Chondrocyte (in vitro differentiated cells): Measurements from ENCODE around the gene LRRC55. TPM values are rescaled to one million over a fixed set of nuclear protein-coding genes. Genes with fewer than 3 reads are reported as not detected.

Source experiments
- DNase-seq: peaks from one replicate; pipeline ENCODE4 v3.0.0; 2021; ENCODE audit warnings: mixed read lengths, low spot score
- H3K27ac Mint-ChIP-seq: one replicate; pipeline ENCODE4 v1.8.0; 2021; ENCODE audit warnings: mild to moderate bottlenecking, moderate library complexity, mixed read lengths; ENCODE audit not compliant: unreplicated experiment
- H3K27me3 Mint-ChIP-seq: 2 replicates; pipeline ENCODE4 v1.8.0; 2021; ENCODE audit warnings: low read depth, mixed read lengths
- H3K36me3 Mint-ChIP-seq: 2 replicates; pipeline ENCODE4 v1.8.0; 2021; ENCODE audit warnings: low read depth, mixed read lengths
- H3K4me1 Mint-ChIP-seq: 2 replicates; pipeline ENCODE4 v1.8.0; 2021; ENCODE audit warnings: low read depth, mild to moderate bottlenecking, mixed read lengths
- H3K4me3 Mint-ChIP-seq: one replicate; pipeline ENCODE4 v1.8.0; 2021; ENCODE audit warnings: mild to moderate bottlenecking, moderate library complexity, mixed read lengths; ENCODE audit not compliant: unreplicated experiment
- H3K9me3 Mint-ChIP-seq: 2 replicates; pipeline ENCODE4 v1.8.0; 2021; ENCODE audit warnings: low read depth, mixed read lengths
- total RNA-seq: library from RNA; stranded (reverse); gene quantifications from 3 replicates; pipeline ENCODE4 v1.2.1, GENCODE V29; 2021
- TF ChIP-seq, protein P1 (sequence below): fragments of 200-600 bp; sonication (generic); IDR thresholded peaks from 2 replicates; pipeline ENCODE4 v1.5.0; 2021; ENCODE audit warnings: antibody characterized with exemption, mild to moderate bottlenecking, moderate library complexity

Gene LRRC55
- total RNA-seq, 1 donor from 2014 or later, result not detected

- Mint-ChIP-seq H3K27ac (no peak overlapping the region), H3K9me3 (no peaks in the 10 kb centered on the region), H3K27me3 (peaks cover 20% of the 10 kb centered on the region), H3K4me1 (no peaks in the 10 kb centered on the region), H3K36me3 (no peaks in the 10 kb centered on the region), H3K4me3 (no peak overlapping the region)
- TF ChIP-seq, protein P1, sequence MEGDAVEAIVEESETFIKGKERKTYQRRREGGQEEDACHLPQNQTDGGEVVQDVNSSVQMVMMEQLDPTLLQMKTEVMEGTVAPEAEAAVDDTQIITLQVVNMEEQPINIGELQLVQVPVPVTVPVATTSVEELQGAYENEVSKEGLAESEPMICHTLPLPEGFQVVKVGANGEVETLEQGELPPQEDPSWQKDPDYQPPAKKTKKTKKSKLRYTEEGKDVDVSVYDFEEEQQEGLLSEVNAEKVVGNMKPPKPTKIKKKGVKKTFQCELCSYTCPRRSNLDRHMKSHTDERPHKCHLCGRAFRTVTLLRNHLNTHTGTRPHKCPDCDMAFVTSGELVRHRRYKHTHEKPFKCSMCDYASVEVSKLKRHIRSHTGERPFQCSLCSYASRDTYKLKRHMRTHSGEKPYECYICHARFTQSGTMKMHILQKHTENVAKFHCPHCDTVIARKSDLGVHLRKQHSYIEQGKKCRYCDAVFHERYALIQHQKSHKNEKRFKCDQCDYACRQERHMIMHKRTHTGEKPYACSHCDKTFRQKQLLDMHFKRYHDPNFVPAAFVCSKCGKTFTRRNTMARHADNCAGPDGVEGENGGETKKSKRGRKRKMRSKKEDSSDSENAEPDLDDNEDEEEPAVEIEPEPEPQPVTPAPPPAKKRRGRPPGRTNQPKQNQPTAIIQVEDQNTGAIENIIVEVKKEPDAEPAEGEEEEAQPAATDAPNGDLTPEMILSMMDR, result no peak
- no peak for DNase-seq
Measured at GRCh38 chr11:57143459-57143858, 38.3 kb upstream of the LRRC55 start.

DNA sequence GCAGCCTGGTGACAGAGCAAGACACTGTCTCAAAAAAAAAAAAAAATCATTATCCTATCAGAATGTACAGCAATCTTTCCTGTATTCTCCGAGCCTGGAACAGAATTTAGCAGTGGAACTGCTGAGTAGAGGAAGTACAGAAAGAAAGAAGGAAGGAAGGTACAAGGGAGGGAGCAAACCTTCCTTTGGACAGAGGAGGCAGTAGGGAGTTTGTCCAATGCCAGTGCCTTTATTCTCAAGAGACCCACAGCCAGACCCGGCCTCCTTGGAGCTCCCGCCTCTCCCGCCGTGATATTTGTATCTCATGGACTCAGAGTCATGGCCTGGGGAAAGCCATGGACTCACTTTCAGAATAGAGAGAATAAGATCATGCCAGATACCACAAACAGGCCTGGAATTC, 37.7 kb upstream of the LRRC55 start:
- DNase-seq, result no peak
- H3K4me1 Mint-ChIP-seq, result no peaks in the 10 kb centered on the region
- no peaks in the 10 kb centered on the region for H3K9me3 Mint-ChIP-seq
- no peak overlapping the region for H3K27ac Mint-ChIP-seq
- TF ChIP-seq, protein P1, result no peak
- H3K4me3 Mint-ChIP-seq, result no peak overlapping the region
- H3K27me3 Mint-ChIP-seq, result peaks cover 22% of the 10 kb centered on the region
- H3K36me3 Mint-ChIP-seq, result no peaks in the 10 kb centered on the region

GRCh38 chr11:57144531-57145320, 37.0 kb upstream of the LRRC55 start:
- no peaks in the 10 kb centered on the region for H3K9me3 Mint-ChIP-seq
- TF ChIP-seq, protein P1, result no peak
- no peak overlapping the region for H3K27ac Mint-ChIP-seq
- no peak for DNase-seq
- no peak overlapping the region for H3K4me3 Mint-ChIP-seq
- H3K27me3 Mint-ChIP-seq, result peaks cover 24% of the 10 kb centered on the region
- no peaks in the 10 kb centered on the region for H3K4me1 Mint-ChIP-seq
- H3K36me3 Mint-ChIP-seq, result no peaks in the 10 kb centered on the region

DNA sequence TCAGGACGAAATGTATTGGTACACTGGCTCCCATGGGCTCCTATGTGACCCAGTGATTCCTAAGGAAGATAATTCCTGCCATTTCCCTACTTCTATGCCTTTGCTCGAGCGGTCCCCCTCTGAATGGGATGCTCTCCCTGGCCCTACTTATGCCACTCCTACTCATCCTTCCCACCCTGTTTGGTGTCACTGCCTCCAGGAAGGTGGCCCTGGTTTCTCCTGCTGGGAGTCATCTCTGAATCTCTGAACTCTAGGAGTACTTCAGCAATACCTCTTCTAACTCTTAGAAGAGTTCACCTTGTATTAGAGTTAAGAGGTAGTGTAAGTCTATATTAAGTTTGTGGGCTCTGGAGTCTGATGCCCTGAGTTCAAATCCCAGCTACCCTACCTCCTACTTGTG, 35.5 kb upstream of the LRRC55 start:
- Mint-ChIP-seq H3K9me3 (no peaks in the 10 kb centered on the region), H3K4me3 (no peak overlapping the region), H3K27ac (no peak overlapping the region), H3K4me1 (no peaks in the 10 kb centered on the region), H3K36me3 (no peaks in the 10 kb centered on the region), H3K27me3 (peaks cover 24% of the 10 kb centered on the region)
- TF ChIP-seq, protein P1, result no peak
- no peak for DNase-seq

DNA sequence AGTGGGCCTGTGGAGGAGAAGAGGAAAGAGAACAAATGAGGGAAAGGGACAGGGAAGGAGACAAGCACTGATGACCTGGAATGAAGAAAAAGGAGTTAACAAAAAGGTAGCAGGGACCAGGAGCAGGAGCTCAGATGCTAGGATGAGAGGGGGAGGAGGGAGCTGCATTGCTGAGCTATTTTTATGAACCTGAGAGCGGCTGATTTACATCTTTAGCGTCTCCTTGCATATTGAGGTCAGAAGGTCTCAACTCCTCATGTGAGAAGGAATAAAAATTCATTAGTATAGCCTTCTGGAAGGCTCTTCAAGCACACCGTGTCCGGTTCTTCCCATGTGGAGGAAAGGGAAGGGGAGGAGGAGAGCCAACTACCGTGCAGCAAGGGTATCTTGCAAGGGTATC, 33.1 kb upstream of the LRRC55 start:
- H3K27me3 Mint-ChIP-seq, result peaks cover 27% of the 10 kb centered on the region
- H3K36me3 Mint-ChIP-seq, result no peaks in the 10 kb centered on the region
- H3K9me3 Mint-ChIP-seq, result no peaks in the 10 kb centered on the region
- H3K4me1 Mint-ChIP-seq, result no peaks in the 10 kb centered on the region
- DNase-seq, result no peak
- no peak overlapping the region for H3K27ac Mint-ChIP-seq
- TF ChIP-seq, protein P1, result no peak
- H3K4me3 Mint-ChIP-seq, result no peak overlapping the region
